Heart left ventricle (tissue), 13 donors: ENCODE measurements around the gene SP140L.

ENCODE experiments used
- CTCF ChIP-seq, 12 donors: fragments of 200-600 bp; sonication (generic) in 4 of 12; IDR thresholded peaks; one replicate each; pipeline versions ENCODE4 v1.5.0 to v1.8.0; 2018 to 2022; ENCODE audit warnings: antibody characterized with exemption in 12 of 12, mild to moderate bottlenecking in 5 of 12
- POLR2A ChIP-seq, 2 donors: fragments of 450-650 bp; IDR thresholded peaks; one replicate each; pipeline ENCODE4 v1.6.1; 2017; ENCODE audit warnings: antibody characterized with exemption in 2 of 2, mild to moderate bottlenecking in 2 of 2, moderate library complexity in 2 of 2
- donor health status: ischemic (EF 13 %, LVEDD 7.1; RV severe dilation, severe dysfunction).
- donor health status: DM: no; HTN: yes; CAD: no.
- donor health status: DM: no; HTN: no; CAD: no.
- donor health status: ischemic (EF 25% LVEDD 6.9; RV normal size, moderate dysfunction).
- donor health status: ischemic (EF 25% LVEDD 5.7; RV mildly dilated, moderate dysfunction).
- donor health status: ischemic (EF 35%, LVEDD 5.7; RV mildly dilated, moderate dysfunction).
- donor health status: nonischemic (EF 11% LVEDD 7.7; RV severe dilation, severe dysfunction).
- donor health status: DM: yes; HTN: yes; CAD: no.
- donor health status: PGD.
- donor health status: ischemic (EF 29% LVEDD 5.4; RV normal size, mild dysfunction).
- donor health status: nonischemic (EF 23%, LVEDD 6.1; RV moderate dilation, normal function).

GRCh38 chr2:230356084-230356483 is 29.1 kb downstream of the SP140L start:
- no peak for TF ChIP-seq CTCF (IDR thresholded peaks at IDR 0.05)
- no peak for TF ChIP-seq POLR2A (IDR thresholded peaks at IDR 0.05)
